C4-2B (cell line): ENCODE results near the gene GRK6.

Source experiments
- CTCF ChIP-seq: fragments of 450-650 bp; conservative IDR thresholded peaks from 2 replicates; pipeline ENCODE4 v1.5.1; 2017; ENCODE audit warnings: mild to moderate bottlenecking
- ZFX ChIP-seq: fragments of 450-650 bp; IDR thresholded peaks from 2 replicates; pipeline ENCODE4 v1.6.1; 2017

GRCh38 chr5:177399997-177400868 lies 26.2 kb upstream of the GRK6 start, which contains the start of gene PFN3:
- TF ChIP-seq CTCF (no peak), ZFX (no peak)
